HCT116 (cell line): ENCODE results near the gene ZNF750. TPM values are rescaled to one million over a fixed set of nuclear protein-coding genes. Genes with fewer than 3 reads are reported as not detected.

Experiments
- ATAC-seq: fragments of 200-7000 bp; cut with Tn5 transposase; 2 replicates; pipeline ENCODE4 v1.9.1; 2020; ENCODE audit warnings: mild to moderate bottlenecking, moderate library complexity
- BruUV-seq: library from RNA; stranded (reverse); fragments of 400-500 nt; replicated peaks from 2 replicates; lab custom pipeline; 2021; lab: Mats Ljungman, UMichigan
- CTCF ChIA-PET: fragments of 300-600 bp; sonication (Branson Sonifier 250); formaldehyde crosslinking; loops from one replicate; lab custom pipeline; 2021; ENCODE audit warnings: antibody characterized with exemption; lab: Charles Lee
- POLR2A ChIA-PET: fragments of 300-600, 350-600 bp; sonication (Branson Sonifier 250); formaldehyde crosslinking; loops from one replicate; lab custom pipeline; 2021; ENCODE audit warnings: antibody characterized with exemption; lab: Charles Lee
- RAD21 ChIA-PET, 2 experiments: fragments of 300-600 bp; sonication (Branson Sonifier 250); formaldehyde crosslinking; loops; one replicate each; lab custom pipeline; 2023; ENCODE audit warnings: low total read pairs in 2 of 2; ENCODE audit not compliant: uncharacterized antibody in 2 of 2, unreplicated experiment in 2 of 2, low non-redundant PET in 1 of 2; lab: Charles Lee
- DNase-seq: peaks from one replicate; pipeline ENCODE4 v3.0.0-alpha.2; 2010; ENCODE audit warnings: low read depth, low spot score
- H2AFZ ChIP-seq: fragments of 200-600 bp; shearing (Covaris generic), sonication (generic); 2 replicates; pipeline ENCODE4 v1.6.1; 2017; ENCODE audit warnings: low read depth, mixed run types, mixed read lengths, antibody characterized with exemption, low read length; ENCODE audit not compliant: poor library complexity, severe bottlenecking
- H3K27ac ChIP-seq: 2 replicates; pipeline ENCODE4 v1.5.1; 2012; ENCODE audit warnings: low read depth, low read length
- H3K27me3 ChIP-seq: fragments of 200-600 bp; sonication (generic); 2 replicates; pipeline ENCODE4 v1.6.1; 2016; ENCODE audit warnings: mixed run types, low read length, mixed read lengths; ENCODE audit not compliant: insufficient read depth
- H3K36me3 ChIP-seq, 2 experiments: fragments of 200-500 bp in 1 of 2; fragments of 200-600 bp in 1 of 2; sonication (Bioruptor generic) in 1 of 2; sonication (generic) in 1 of 2; 2 replicates each; pipeline versions ENCODE4 v1.5.1 to v1.6.1; 2014 to 2016; ENCODE audit warnings: low read length in 2 of 2, inconsistent platforms in 1 of 2, mixed read lengths in 1 of 2, mixed run types in 1 of 2; ENCODE audit not compliant: insufficient read depth in 2 of 2, control insufficient read depth in 1 of 2
- H3K4me1 ChIP-seq, 2 experiments: fragments of 200-600 bp in 1 of 2; sonication (generic) in 1 of 2; 2 replicates each; pipeline versions ENCODE4 v1.5.1 to v1.6.1; 2012 to 2017; ENCODE audit warnings: low read length in 2 of 2, inconsistent platforms in 1 of 2, mild to moderate bottlenecking in 1 of 2, mixed read lengths in 1 of 2, mixed run types in 1 of 2, moderate library complexity in 1 of 2; ENCODE audit not compliant: insufficient read depth in 2 of 2, control insufficient read depth in 1 of 2
- H3K4me2 ChIP-seq: fragments of 200-600 bp; sonication (generic); 2 replicates; pipeline ENCODE4 v1.6.1; 2017; ENCODE audit warnings: mixed run types, low read length, mixed read lengths
- H3K4me3 ChIP-seq, 2 experiments: fragments of 200-600 bp in 1 of 2; sonication (generic) in 1 of 2; replicated peaks in 1 of 2; 2 replicates each; pipeline ENCODE4 v1.5.1; 2011 to 2016; ENCODE audit warnings: low read length in 2 of 2, control low read depth in 1 of 2, low read depth in 1 of 2, mild to moderate bottlenecking in 1 of 2, mixed read lengths in 1 of 2, mixed run types in 1 of 2
- H3K79me2 ChIP-seq: fragments of 200-600 bp; sonication (generic); 2 replicates; pipeline ENCODE4 v1.6.1; 2017; ENCODE audit warnings: mild to moderate bottlenecking, mixed run types, low read length, moderate library complexity, mixed read lengths; ENCODE audit not compliant: insufficient read depth
- H3K9ac ChIP-seq: fragments of 200-600 bp; sonication (generic); 2 replicates; pipeline ENCODE4 v1.6.1; 2016; ENCODE audit warnings: low read length, mixed read lengths
- H3K9me2 ChIP-seq: fragments of 200-600 bp; sonication (generic), shearing (Covaris generic); 2 replicates; pipeline ENCODE4 v1.6.1; 2017; ENCODE audit warnings: mixed run types, mild to moderate bottlenecking, moderate library complexity; ENCODE audit not compliant: insufficient read depth
- H3K9me3 ChIP-seq, 2 experiments: fragments of 200-500 bp in 1 of 2; fragments of 200-600 bp in 1 of 2; sonication (Bioruptor generic) in 1 of 2; sonication (generic) in 1 of 2; 2 replicates each; pipeline ENCODE4 v1.6.1; 2014 to 2017; ENCODE audit warnings: low read length in 2 of 2, mixed read lengths in 2 of 2, inconsistent platforms in 1 of 2, low read depth in 1 of 2, mild to moderate bottlenecking in 1 of 2, mixed run types in 1 of 2, moderate library complexity in 1 of 2; ENCODE audit not compliant: control insufficient read depth in 1 of 2, insufficient read depth in 1 of 2
- H4K20me1 ChIP-seq: fragments of 200-600 bp; sonication (generic), shearing (Covaris generic); 2 replicates; pipeline ENCODE4 v1.6.1; 2017; ENCODE audit warnings: mixed run types, mild to moderate bottlenecking, moderate library complexity; ENCODE audit not compliant: insufficient read depth
- CBX3 ChIP-seq: IDR thresholded peaks from 2 replicates; pipeline ENCODE4 v1.6.1; 2012; ENCODE audit warnings: low read depth
- CEBPB ChIP-seq: IDR thresholded peaks from 2 replicates; pipeline ENCODE4 v1.6.1; 2012; ENCODE audit warnings: low read depth
- EZH2phosphoT487 ChIP-seq: fragments of 200-600 bp; IDR thresholded peaks from 2 replicates; pipeline ENCODE4 v1.6.1; 2018; ENCODE audit warnings: antibody characterized with exemption, borderline replicate concordance
- JUND ChIP-seq: IDR thresholded peaks from 2 replicates; pipeline ENCODE4 v1.6.1; 2012
- POLR2A ChIP-seq: IDR thresholded peaks from 2 replicates; pipeline ENCODE4 v1.7.0; 2011; ENCODE audit warnings: borderline replicate concordance; ENCODE audit not compliant: insufficient read depth, insufficient read length; ENCODE audit errors: extremely low read depth
- POLR2AphosphoS5 ChIP-seq: IDR thresholded peaks from 2 replicates; pipeline ENCODE4 v1.6.1; 2011; ENCODE audit warnings: mild to moderate bottlenecking, low read depth, low read length, moderate library complexity
- REST ChIP-seq: IDR thresholded peaks from 2 replicates; pipeline ENCODE4 v1.6.1; 2012; ENCODE audit warnings: low read depth
- SP1 ChIP-seq: IDR thresholded peaks from 2 replicates; pipeline ENCODE4 v1.6.1; 2012; ENCODE audit warnings: low read depth
- SRF ChIP-seq: IDR thresholded peaks from 2 replicates; pipeline ENCODE4 v1.6.1; 2012; ENCODE audit warnings: low read depth
- TCF7L2 ChIP-seq: IDR thresholded peaks from 2 replicates; pipeline ENCODE4 v1.7.0; 2011; ENCODE audit warnings: borderline replicate concordance, inconsistent platforms; ENCODE audit not compliant: insufficient read depth, insufficient read length; ENCODE audit errors: extremely low read depth
- ZBTB33 ChIP-seq: IDR thresholded peaks from 2 replicates; pipeline ENCODE4 v1.6.1; 2011; ENCODE audit warnings: mild to moderate bottlenecking, low read length, moderate library complexity; ENCODE audit not compliant: insufficient replicate concordance; ENCODE audit errors: extremely low read depth
- ZFX ChIP-seq: fragments of 450-650 bp; IDR thresholded peaks from 2 replicates; pipeline ENCODE4 v1.6.1; 2017
- ZNF274 ChIP-seq: fragments of 200-500 bp; sonication (Bioruptor generic); IDR thresholded peaks from 2 replicates; pipeline ENCODE4 v1.6.1; 2014; ENCODE audit warnings: mild to moderate bottlenecking, low read depth, low read length, inconsistent platforms
- intact Hi-C: fragments of 100-400 bp; cut with micrococcal nuclease; formaldehyde crosslinking; loops from 2 replicates; pipeline ENCODE4 v1.10.0; 2022
- total RNA-seq: library from RNA; stranded (reverse); gene quantifications from one replicate; pipeline ENCODE4 v1.2.1, GENCODE V29; 2021; ENCODE audit not compliant: unreplicated experiment

Gene ZNF750
- total RNA-seq, 1 experiment from 2014 or later, result not detected

DNA sequence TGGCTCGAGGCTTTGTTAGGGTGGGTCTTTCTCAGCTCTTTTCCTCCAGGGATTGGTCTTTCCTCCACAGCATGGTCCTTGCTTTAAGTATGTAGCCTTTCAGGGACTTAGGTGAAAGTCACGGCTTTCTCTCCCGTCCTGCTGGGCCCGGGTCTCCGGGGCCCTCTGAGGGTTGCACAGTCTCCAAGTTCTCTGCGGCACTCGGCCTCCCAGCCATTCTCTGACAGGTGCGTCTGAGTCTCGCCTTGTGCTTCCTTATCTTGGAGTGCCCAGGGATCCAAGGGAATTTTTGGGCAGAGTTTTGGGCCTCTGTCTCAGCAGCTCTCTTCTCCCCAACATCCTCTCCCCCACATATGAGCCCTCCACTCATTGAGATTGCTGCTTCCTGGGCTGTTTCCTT lies 36.6 kb downstream of the ZNF750 start:
- no peak for DNase-seq
- POLR2A ChIA-PET, result no interaction called here
- TF ChIP-seq CBX3 (no peak), EZH2phosphoT487 (no peak), ZNF274 (no peak), TCF7L2 (no peak), ZFX (no peak), SP1 (no peak), POLR2AphosphoS5 (no peak), REST (no peak), CEBPB (no peak), JUND (no peak), ZBTB33 (no peak), SRF (no peak), POLR2A (no peak)
- TF ChIP-seq, all 23 proteins: peak for 0

More for the DNA sequence above, 36.6 kb downstream of the ZNF750 start:
- no peaks in the 10 kb centered on the region for H3K4me1 ChIP-seq
- no peak overlapping the region for H2AFZ ChIP-seq
- intact Hi-C loops, result no loop called here
- H3K9ac ChIP-seq, result no peak overlapping the region
- peaks cover 3 to 23% of the 10 kb centered on the region in 2 experiments; a peak in 2 of 4 replicates for H3K36me3 ChIP-seq
- no peak overlapping the region for H3K27ac ChIP-seq
- peaks cover 27% of the 10 kb centered on the region for H3K79me2 ChIP-seq
- CTCF ChIA-PET, result no interaction called here
- no peaks in the 10 kb centered on the region for H3K9me2 ChIP-seq
- no peak for ATAC-seq
- RAD21 ChIA-PET, result no interaction called here
- H3K9me3 ChIP-seq, result no peaks in the 10 kb centered on the region
- H3K4me3 ChIP-seq, result no peak overlapping the region
- BruUV-seq, result no TSS peak
- H4K20me1 ChIP-seq, result 0 out of 2 replicates have a peak, but pooled peaks cover 4% of the 10 kb centered on the region
- no peaks in the 10 kb centered on the region for H3K27me3 ChIP-seq
- H3K4me2 ChIP-seq, result no peak overlapping the region
